HG03378 (cell line): ENCODE results near the gene FAM107B.
"Not testable (repeated sequence)": the region's sequence is repeated elsewhere in the genome, so short reads cannot be mapped to it uniquely, and the experiment has no call there.

ENCODE experiments used
- ATAC-seq: cut with Tn5 transposase; IDR thresholded peaks from one replicate; pipeline ENCODE4 v1.9.1; 2021; ENCODE audit warnings: mild to moderate bottlenecking, moderate library complexity; ENCODE audit not compliant: unreplicated experiment

The FAM107B gene

DNA sequence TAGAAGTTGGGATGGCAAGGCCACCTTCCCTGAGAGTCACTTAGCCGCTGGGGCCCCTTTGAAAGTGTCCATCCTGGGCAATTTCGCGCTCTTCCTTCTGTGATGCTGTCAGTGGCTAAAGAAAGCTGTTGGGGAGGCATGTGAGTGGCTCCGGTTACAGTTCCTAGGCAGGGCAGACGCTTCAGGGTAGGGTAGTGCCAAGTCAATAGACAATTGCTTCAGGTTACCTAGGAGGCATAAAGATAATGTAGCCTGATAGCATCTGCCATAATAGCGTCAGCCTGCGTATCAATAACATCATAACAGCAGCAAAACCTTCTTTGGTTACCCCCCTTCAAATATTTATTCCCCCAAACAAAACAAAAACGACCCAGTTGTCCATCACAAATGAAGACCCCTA, at the start of gene FAM107B:
FAM107B (minus strand) TSS at position 101 of the 400 bp plus-strand sequence. CDS start 234 bp downstream, outside the sequence.
- no peak for ATAC-seq

DNA sequence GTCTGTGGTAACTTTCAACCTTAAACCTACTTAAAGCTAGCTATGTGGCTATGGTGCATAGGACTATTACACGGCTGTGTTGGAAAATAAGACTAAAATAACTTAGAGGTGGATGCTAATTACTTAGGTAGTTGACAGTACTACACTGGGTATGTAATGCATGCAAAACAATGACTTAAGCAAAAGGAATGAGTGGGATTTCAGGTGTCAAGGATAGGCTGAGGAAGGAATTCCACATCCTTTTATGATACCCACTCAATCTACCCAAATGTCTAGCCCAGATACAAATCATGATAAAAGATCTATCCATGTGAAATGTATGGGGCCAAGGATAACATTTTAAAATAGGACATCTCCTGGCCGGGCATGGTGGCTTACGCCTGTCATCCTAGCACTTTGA, 49.3 kb upstream of the FAM107B start:
- no peak for ATAC-seq

DNA sequence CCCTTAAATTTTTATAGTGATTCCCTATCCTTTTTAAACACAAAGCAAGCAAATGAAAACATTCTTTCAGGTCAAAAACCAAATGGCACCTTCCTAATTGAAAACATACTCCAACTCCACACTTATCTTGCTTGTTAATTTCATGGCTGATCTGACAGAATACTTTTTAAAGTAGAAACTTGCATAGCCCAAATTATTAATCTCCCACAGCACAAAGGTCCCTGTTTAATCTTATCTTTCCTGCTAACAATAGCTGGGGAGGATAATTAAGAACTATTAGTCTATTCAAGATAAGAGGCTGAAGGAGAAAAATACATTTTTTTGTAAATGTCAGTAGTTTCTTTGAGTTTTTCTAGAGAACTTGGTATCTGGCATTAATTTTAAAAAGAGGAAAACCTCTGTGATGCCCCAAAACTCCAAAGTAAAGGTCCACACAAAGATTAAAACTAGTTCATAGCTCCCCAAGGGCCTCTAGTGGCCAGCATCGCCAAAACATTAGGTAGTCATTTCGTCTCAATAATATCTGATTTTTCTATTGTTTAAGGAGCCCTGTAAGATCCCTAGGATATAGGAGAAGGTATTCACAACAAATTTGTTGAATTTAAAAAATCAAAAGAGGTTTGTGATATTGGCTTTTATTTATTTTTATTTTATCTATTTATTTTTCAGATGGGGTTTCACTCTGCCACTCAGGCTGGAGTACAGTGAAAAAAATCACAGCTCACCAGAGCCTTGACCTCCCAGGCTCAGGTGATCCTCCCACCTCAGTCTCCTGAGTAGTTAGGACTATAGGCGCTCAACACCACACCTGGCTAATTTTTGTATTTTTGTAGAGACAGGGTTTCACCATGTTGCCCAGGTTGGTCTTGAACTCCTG, 48.4 kb upstream of the FAM107B start:
- ATAC-seq: no peak

DNA sequence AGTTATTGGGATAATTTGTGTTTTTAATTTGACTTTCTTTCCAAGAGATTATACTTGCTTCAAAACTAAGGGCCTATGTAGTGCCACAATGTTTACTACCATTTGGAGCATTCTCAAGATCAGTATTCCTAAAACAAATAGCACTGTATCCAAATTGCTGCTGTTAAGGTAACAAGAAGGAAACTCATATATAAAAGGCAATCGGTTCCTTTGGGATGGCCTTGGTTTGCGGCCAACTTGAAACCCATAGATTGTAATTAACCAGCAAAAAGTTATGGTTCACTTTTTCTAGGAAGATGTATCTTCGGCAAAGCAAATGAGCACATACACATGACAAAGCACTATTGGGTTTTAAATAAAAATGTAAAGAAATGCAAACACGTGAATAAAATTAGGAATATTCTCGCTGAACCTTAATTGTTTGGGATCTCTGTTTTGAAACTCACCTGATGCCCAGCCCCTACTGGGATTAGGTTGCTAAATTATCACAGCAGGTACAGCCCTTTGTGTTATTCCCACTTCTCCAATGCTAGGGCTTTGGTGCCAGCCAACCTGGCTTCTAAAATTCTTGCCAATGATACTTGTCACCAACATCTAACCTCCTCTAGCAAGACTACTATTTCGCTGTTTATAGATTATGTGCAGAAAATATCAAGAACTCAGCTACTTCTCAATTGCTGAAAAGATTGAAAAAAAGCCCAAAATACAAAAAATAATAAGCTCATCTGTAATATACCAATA, 47.1 kb upstream of the FAM107B start:
- no peak for ATAC-seq

DNA sequence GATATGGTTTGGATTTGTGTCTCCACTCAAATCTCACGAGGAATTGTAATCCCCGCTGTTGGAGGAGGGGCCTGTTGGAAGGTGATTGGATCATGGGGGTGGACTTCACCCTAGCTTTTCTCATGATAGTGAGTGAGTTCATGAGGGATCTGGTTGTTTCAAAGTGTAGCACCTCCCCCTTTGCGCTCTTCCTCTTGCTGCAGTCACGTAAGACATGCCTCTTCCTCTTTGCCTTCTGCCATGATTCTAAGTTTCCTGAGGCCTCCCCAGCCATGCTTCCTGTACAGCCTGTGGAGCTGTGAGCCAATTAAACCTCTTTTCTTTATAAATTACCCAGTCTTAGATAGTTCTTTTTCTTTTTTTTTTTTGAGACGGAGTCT, 46.1 kb upstream of the FAM107B start:
- ATAC-seq: no peak

DNA sequence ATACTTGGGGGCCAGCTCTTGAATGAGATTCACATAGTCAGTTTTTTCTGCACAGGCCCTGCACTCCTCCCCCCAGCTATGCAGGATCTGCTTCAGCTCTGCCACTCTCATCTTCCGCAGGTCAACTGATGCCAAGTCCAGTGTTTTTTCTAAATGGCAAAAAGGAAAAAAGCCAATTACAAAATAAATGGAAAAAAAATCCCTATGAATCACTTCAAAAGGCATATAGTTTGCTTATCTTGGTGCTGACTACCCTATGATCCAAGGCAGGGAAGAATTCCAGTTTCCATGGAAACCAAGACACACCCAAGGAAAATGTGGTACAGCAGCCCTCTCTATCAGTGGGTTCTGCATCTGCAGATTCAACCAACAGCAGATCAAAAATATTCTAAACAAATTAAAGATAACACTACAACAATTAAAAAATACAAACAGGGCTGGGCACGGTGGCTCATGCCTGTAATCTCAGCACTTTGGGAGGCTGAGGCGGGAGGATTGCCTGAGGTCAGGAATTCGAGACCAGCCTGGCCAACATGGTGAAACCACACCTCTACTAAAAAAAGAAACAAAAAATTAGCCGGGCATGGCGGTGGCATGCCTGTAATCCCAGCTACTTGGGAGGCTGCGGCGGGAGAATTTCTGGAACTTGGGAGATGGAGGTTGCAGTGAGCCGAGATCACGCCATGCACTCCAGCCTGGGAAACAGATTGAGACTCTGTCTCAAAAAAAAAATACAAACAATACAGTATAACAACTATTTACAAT, 45.5 kb upstream of the FAM107B start:
- no peak for ATAC-seq

DNA sequence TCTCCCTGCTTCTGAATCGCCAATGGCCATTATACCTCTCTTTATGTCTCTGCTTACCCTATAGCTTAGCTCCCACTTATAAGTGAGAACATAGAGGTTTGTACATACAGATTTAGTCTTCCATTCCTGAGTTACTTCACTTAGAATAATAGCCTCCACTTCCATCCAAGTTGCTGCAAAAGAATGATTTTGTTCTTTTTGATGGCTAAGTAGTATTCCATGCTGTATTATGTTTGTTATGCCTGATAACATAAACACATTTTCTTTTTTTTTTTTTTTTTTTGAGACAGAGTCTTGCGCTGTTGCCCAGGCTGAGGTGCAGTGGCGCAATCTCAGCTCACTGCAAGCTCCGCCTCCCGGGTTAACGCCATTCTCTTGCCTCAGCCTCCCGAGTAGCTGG, 42.0 kb upstream of the FAM107B start:
- ATAC-seq: not testable (repeated sequence)

DNA sequence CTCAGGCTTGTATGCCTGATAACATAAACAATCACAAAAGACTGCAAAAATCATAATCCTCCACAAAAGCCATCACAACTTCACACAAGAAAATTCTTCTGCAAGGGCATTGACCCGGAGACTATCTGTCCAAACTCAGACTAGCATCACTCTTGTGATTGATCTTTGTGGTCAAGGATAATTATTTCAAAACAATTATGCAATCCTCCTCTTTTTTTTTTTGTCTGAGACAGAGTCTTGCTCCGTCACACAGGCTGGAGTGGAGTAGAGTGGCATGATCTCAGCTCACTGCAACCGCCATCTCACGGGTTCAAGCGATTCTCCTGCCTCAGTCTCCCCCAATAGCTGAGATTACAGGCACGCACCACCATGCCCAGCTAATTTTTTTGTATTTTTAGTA, 41.0 kb upstream of the FAM107B start:
- ATAC-seq: no peak

DNA sequence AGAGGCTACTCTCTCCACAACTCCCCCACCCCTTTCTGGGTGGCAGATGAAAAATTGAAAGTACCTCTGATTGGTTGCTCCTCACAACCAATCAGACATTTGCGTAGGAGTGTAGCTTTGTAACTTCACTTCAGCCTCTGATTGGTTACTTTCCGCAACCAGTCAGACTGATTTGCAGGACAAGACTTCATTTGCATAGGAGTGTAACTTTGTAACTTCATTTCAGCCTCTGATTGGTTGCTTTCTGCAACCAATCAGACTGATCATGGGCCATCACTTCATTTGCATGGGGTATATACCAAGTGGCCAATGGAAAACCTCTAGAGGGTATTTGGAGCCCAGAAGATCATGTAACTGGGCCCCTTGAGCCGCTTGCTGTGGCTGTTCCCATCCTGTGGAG, 37.6 kb upstream of the FAM107B start:
- ATAC-seq: no peak

DNA sequence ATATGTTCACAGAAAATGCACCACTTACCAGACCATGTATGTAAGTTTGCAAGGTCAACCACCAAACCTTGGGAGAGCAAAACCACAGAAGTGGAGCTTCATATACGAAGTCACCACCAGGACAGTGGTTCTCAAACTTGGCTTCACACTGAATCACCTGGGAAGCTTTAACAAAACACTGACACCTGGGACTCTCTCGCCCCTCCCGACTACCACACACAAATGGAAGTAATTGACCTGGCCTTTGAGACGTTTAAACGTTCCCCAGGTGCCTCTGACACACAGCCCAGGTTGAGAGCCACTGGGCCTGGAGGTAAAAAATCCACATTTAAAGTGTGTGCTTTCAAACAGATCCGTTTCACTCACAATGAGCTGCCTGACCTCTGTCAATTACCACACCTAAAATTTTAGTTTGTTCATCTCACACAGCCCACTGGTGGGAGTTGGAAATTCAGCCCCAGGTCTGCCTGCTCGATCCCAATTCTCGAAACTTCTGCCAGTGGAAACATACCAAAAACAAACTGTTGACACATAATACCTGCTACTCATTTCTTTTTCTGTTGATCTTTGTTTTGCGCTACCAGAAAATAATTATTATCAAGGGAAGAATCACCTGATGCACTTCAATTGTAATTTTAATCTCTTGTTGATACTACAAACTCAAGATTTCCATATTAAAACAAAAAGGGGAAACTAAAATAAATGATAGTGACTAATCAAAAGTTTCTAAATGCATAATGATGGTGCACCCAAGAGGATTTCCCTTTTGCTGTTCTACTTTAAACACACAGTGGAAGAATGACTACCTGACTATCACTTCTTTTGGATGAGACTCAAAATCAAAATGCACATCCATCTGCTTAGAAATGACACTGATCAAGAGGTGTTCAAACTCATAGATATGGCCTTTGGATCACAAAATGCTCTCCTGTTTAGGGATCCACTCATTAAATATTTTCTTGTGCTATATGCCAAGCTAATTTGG, 36.6 kb upstream of the FAM107B start:
- no peak for ATAC-seq

DNA sequence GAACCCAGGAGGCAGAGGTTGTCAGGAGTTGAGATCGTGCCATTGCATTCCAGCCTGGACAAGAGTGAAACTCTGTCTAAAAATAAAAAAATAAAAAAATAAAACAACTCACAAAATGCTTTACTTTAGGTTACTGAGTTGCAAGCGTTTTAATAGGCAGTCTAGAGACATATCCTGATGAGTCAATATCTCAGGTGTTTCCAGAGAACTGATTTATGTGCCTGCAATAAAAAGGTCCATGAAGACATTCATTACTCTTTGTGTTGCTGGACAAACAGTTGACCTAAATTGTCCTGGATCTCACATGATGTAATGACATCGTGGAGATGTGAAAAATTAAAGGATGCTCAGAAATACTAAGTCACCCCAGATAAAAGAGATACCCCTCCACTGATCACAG, 31.6 kb upstream of the FAM107B start:
- ATAC-seq: no peak

DNA sequence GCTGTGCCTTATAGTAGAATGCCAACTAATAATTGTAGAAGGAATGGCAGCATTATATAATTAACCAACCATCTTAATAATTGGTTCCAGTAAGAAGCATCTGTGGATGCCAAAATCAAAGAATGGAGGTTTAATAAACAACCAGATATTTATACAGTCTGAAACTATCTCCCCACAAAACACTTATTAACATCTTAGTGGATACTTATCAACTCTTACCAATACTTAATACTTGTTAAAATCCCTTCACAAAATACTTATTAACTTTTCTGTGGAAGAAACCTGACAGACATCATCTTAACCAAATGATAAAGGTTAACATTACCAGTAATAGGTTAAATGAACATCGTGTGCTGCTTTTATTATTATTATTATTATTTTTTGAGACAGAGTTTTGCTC, 29.1 kb upstream of the FAM107B start:
- peak; percentile 44 for ATAC-seq

DNA sequence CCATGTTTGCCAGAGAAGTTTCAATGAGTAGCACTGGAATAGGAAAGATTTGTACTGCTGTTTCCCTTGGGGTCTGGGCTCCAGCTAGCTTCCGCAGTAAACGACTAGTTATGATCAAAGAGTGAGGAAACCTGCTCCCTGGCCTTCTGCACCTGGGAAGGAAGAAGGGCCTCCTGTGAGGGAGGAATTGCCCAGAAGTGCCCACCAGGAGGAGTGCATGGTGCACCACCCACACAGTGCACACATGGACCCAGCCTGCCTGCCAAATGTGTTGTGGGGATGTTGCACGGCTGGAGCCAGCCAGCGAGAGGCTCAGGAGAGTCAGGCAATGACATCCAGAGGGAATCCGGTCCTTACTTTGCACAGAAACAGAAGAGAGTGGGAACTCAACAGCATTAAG, 27.0 kb upstream of the FAM107B start:
- ATAC-seq: no peak

DNA sequence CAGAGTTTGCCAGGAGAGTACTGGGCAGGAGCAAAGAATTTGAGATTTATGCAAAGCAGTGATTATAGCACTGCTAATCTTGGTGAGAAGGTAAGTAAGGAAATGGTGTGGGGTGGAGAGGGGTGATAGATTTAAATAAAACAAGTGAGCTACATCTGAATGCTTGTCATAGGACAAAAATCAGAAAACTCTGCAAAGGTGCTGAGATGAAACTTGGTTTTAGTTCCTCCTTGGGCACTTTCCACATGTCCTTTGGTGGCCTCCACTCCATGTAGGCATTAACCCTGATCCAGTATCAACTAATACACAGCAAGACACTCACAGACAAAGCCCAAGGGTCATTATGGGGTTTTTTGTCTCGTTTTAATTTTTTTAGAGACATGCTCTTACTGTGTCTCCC, 25.7 kb upstream of the FAM107B start:
- ATAC-seq: no peak

DNA sequence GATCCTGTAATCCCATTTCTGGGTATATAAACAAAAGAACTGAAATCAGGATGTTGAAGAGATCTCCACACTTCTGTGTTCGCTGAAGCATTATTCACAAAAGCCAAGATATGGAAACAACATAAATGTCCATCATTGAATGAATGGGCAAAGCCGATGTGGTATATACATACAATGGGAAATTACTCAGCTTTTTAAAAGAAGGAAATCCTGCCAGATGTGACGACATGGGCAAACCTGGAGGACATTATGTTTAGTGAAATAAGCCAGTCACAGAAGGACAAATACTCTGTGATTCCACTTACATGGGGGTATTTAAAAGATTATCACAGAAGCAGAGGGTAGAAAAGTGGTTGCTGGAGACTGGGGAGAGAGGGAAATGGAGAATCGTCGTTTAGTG, 23.9 kb upstream of the FAM107B start:
- ATAC-seq: no peak

DNA sequence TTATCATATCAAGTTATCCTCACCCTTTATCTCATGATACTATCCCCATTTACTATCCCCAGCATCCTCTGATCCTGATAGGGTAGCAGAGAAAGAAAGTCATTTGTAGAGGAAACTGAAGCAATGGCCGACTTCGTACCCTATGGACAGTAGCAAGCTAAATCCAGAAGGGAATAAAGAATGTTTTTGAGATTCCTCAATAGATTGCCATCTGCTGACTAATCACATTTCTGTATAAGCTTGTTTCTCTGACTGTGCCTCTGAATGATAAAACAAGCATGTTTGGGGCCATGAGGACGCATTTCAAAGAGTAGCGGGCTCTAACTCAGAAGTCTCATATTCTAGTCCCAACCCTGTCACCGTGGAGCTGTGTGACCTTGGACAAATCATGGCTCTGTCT, 13.2 kb upstream of the FAM107B start:
- ATAC-seq: no peak

DNA sequence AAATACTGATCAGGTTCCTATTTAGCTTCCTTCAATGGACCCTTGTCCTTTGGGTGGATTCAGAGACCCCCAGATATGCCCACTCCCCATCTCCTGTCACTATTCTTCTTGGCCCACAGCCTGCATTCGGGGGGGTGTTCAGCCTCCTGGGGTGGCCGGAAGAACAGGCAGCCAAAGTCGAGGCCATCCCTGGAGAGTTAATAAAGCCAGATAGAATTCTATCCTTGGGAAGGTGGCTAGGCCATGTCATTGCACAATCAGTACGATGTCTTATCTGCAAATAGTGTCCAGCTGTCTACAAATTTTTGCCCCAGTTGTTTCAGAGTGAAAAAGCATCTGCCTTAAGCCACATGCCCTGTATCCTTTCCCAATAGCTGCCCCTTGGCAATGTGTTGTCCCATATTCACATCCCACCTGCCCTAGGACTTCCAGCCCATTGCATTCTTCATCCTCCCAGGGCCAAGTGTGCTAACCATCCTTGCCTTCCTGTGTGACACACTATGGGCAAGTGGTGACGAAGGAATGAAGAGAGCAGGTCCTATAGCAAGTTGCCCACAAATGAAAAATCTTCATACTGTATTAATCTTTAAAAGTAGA, 9.9 kb upstream of the FAM107B start:
- no peak for ATAC-seq

DNA sequence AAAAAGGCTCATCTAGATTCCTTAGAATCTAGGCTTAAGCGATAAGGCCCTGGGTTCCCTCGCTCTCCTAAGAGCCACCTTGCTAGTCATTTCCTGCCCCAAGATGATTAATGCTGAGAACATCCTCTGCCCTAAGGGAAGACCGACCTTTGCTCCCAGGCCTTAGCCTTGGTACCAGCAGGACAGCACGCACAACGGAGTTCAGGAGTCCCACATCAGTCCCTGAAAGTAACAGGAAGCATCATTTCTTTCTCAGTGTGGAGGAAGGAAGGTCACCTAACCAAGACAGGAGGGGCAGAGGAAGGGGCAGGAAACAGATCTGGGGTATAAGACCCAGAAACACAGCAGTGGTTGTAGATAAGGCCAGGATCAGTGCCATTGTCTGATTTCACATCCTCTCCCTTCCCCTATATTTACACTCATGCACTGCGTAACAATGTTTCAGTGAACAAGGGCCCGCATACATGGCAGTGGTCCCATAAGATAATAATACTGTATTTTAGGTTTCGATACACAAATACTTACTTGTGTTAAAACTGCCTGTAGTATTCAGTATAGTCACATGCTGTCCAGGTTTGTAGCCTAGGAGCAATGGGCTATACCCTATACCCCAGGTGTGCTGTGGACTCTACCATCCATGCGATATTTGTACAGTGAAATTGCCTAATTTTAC, 8.1 kb upstream of the FAM107B start:
- ATAC-seq: no peak

DNA sequence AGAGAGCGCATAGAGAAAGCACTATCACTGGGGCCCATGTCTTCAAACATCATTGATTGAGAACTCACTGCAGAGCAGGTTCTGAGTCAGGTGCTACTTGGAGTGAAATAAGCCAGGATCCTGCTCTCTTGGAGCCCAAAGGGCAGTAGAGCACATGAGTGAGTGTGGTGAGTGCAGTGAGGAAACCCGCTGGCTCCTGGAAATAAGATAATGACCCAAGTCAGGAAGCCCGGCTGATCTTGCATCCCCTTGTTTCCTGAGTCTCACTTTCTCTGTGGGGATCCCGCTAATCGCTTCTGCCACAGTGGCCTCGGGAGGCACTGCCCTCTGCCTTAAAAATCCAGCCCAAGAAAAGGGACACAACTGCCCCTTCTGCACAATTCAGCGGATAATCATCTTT, 7.1 kb upstream of the FAM107B start:
- ATAC-seq: no peak
